HT1080 (cell line): ENCODE measurements around the gene POLN. TPM values are rescaled to one million over a fixed set of nuclear protein-coding genes. Genes with fewer than 3 reads are reported as not detected.
A peak's percentile ranks its signal among the peaks of the same experiment; 100 is the strongest.

Source experiments
- DNase-seq: peaks from one replicate; pipeline ENCODE4 v3.0.0-alpha.2; 2015; ENCODE audit warnings: low read depth
- total RNA-seq: library from RNA; depleted of rRNA; stranded (reverse); fragments of >200 nt; shearing (Covaris generic); gene quantifications from 2 replicates; pipeline ENCODE4 v1.2.3, GENCODE V29; 2014

Gene POLN
- total RNA-seq, 1 experiment from 2014 or later, result 2.9 TPM

DNA sequence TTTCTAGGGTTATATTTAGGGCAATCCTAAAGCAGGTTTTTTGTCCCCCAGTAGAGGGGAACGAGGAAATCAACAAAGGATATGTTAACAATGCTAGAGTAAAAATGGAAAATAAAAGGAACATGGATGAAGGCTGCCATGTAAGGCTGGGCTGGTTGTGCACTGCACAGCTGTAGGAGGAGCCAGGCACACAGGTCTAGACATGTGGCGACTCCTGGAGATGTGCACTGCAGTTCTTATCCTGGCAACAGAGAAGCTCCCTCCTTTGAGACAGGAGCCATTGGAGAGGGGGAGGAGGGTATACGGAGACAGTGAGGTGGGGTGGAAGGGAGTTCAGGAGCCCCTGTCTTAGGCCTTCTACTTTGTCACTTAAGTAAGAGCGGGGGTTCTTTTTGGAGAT, 116.9 kb downstream of the POLN start:
- DNase-seq, result no peak

DNA sequence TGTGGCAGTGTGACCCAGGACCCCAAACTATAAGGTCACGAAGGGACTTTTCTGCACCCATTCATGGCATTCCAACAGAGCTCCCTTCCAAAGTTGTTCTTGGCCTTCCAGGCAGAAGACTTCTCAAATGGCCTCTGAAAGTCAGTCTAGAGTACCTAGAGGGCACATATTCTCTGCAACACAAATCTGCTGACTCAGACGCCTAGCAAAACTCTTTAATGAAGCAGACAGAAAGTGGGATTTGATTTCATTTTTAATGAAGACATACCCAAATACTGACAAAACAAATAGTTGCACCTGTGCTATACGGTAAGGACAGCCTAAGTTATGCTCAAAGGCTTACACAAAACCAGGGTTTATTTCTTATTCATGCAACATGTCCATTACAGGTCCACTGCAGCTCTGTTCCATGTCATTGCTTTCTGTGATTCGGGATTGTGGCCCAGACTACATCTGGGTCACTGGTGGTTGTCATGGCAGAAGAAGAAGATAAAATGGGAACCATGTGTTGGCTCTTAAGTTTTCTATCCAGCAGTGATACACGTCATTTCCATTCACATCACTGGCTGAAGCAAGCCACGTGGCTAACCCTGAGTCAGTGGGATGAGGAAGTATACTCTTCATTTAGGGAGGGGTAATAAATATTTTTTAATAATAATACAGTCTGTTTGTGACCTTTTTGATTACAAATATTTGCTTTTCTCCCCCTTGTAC, 125.1 kb downstream of the POLN start:
- no peak for DNase-seq

DNA sequence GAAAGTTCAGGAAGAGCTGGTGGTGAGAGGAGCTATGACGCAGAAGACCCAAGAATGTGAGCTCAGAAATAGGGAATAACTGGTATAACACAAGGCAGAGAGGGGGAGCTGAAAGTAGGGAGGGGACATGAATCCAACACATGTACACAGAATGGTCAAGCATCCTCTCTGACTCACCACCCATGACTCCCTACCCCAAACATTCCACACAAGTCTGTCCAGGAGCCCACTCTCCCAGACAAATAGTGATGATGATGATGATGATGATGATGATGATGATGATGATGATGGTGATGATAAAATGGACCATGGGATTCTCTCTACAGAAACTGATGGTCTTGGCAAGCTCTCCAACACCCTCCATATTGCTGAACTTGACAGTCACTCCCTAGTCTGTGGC, 136.4 kb downstream of the POLN start:
- DNase-seq, result peak; percentile 86

DNA sequence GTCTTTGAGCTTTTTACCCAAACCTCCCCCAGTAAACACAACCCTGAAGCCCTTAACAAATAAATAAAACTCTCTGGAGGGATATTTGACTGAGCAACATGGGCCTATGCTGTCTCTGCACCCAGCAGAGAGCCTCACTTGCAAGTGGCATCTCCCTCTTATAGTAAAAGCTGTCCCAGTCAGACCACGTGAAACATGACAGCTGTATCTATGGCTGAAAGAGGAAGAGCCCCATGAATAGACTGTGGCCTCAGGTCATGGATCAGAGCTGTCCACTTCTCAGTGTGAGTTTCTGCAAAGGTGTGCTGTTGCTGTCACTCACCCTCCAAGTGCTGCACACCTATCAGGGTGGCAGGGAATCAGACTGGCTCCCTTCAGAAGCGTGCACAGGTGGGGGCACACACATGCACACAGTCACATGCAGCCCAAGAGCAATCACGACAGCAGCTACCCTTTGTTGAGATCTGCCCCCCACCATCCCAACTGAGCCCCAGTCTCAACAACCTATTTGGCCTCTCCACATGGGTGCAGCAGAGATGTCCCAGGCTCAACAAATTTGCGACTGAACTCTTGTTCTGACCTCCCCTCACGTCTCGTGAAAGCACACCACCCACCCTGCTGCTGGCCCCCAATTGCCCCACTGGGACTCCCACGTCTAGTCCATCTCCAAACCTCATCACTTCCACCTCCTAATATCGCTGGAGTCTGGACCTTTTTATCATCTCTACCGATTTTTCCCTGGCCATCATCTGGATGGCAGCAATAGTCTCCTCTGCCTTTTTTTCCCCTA, 137.2 kb downstream of the POLN start:
- DNase-seq, result no peak

DNA sequence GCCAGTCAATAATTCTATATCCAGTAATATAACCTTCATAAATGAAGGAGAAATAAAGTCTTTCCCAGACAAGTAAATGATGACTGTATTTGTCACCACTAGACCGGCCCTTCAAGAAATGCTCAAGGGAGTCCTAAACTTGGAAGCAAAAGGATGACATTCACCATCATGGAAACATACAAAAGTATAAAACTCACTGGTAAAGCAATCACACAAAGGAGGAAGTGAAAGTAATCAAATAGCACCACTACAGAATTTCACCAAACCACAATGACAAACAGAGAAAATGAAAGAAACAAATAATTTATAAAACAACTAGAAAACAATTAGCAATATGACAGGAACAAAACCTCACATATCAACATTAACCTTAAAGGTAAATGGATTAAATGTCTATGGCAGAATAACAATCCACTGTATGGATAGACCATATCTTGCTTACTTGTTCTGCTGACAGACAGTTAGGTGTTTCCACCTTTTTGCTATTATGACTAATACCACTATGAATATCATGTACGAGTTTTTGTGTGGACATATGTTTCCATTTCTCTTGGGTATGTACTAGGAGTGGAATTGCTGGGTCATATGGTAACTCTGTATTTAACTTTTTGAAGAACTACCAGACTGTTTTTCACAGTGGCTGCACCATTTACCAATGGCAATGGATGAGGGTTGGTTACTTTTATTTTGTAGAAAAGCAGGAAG, 137.9 kb downstream of the POLN start:
- no peak for DNase-seq

DNA sequence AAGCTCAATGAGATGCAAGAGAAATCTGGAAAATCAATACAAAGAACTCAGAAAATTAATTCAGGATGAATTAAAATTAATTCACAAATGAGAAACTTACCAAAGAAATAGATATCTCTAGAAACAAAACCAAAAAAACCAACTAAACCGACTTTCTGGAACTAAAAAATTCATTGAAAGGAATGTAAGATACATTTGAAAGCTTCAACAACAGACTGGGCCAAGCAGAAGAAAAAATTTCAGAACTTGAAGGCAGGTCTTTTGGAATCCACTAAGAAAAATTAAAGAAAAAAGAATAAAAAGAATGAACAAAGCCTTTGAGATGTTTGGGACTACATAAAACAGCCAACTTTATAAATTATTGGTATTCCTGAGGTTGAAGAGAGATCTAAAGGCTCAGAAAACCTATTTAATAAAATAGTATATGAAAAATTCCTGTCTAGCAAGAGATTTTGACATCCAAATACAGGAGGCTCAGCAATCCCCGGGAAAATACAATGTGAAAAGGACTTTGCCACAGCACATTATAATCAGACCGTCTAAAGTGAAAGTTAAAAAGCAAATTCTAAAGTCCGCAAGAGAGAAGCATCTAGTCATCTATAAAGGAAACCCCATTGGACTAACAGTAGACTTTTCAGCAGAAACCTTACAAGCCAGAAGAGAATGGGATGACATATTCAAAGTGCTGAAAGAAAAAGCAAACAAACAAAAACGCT, 138.6 kb downstream of the POLN start:
- no peak for DNase-seq

DNA sequence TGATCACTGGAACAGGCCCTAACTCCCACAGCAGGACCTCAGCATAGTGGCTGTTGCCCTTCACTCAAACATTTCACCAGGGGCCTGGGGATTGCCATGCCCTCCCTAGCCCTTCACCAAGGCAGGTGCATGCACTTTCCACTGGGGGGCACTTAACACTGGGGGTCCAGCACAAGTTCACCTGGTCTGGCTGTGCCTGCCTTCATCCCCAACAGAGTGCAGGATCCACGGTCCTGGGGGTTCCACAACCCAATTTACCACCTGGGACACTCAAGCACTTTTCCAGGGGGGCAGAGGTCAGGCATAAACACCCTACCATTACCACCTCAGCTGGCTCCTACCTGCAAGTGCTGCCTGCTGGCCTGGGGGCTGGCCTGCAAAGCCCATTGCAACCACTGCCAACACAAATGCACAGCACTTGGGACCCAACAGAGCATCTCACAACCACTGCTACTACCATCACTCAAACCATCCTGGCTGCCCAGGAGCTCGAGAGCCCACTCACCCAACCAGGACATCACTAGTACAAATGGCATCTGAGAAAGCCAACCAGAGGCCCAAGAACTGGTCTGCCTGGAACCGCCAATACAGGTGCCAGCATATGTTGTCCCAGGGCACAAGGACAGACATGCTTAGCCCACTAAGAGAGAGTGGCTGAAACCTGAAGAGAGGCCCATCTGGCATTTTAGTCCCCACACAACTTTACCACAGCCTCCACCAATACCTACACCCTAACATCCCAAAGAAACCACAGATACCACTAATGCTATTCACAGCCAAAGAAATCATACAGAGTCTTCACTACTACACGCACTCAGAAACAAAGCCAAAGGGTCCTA, 139.7 kb downstream of the POLN start:
- no peak for DNase-seq

DNA sequence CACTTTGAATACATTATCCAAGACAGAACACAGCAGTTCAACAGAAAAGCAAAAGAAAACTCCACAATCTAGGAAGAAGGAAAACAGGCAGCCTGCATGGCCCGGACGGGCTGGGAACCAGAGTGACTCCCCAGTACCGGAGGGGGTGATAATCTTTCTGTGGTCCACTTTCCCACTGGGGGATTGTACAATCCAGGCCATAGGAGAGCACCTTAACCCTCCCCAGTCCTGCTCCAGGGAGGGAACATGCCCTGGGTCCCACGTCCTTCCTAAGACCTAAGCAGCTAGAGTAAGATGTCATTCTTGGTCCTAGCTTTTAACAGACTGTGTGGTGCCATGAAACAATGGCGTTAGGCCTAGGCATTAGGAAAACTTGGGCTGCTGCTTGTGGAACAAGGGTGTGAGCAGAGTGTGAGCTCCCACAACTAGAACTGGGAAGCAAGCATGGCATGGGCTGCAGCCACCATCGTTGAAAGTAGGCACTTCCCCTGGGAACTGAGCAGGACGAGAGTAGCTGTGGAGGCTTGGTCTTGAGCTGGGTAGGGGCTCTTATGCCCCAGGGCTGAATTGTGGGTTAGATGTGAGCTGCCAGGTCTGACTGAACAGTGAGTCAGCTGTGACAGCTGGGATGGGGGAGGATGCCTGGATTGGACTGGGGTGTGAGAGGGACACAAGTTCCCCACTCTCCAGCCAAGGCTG, 140.4 kb downstream of the POLN start:
- peak; percentile 77 for DNase-seq

DNA sequence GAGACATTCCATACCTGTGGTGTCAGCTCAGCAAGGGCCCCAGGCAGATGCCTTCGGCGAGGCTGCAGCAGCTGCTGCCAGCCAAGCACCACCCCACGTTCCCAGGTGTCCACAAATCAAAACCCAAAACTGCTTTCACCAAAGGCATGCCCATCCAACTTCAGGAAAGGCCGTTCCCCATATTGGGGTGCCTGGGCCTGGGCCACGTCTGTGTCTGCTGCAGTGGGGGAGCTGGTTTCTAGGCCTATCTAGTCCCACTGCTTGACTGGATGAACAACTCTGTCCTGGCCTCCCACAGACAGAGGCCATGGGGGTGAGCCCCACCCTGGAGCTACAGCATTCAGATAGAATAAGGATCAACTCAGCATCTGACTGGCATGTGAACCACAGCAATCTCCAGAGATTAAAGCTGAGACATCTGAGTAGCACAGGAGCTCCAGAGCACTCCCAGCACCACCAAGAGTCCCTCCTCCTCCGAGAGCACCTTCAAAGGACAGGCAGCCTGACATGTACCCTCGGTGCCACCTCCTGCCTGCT, 145.8 kb downstream of the POLN start:
- DNase-seq, result no peak

DNA sequence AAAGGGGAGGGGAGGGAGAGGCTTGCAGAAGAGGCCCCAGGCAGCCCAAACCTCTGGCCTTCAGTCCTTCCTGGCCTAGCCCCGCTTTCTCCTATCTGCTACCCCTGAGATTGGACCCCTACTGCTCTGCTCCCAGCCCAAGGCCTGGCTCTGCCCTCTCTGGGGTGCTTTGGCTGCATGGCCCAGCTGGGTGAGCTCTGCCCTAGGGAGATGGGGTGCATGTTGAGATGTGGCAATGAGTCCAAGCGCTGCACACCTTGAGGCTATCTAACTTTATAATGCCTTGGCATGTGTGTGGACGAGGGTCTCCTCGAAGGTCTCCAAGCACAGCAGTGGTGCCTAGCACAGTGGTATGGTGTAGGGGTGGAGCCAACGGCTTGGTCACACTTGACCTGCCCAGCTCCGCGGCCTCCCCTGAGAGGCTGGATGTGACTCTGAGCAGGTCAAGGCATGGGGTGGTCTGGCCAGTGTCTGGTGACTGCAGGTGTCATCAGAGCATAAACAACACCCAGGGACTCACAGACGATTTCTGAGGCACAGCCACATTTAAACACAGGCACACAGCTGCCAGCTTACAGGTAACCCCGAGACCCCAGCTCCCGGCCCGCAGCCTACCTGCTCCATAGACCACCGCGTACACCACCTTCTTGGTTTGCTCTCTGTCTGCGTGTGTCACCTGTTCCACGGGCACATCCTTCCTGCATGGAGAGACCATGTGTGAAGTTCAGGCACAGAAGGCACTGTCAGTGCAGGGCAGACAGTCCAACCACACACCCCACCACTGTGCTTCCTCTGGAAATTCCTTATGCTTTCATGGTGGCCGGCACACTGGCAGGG, 146.5 kb downstream of the POLN start:
- peak; percentile 61 for DNase-seq

DNA sequence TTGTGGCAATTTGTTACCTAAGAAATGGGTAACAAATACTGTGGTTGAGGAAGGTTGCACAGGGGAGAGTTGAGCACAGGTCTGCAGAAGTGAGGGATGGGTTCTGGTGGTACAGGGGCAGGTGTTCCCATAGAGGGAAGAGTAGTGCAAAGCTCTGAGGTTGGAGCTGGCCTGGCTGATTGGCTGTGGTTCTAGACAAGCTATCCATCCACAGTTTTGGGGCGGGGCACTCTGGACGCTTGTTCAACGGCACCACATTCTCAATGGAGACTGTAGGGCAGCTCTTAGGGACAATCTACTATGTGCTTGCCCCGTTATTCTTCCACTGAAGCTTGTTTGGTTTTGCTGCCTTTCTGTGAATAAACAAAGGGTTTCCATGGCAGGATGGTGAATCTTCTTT, 147.4 kb downstream of the POLN start:
- no peak for DNase-seq

DNA sequence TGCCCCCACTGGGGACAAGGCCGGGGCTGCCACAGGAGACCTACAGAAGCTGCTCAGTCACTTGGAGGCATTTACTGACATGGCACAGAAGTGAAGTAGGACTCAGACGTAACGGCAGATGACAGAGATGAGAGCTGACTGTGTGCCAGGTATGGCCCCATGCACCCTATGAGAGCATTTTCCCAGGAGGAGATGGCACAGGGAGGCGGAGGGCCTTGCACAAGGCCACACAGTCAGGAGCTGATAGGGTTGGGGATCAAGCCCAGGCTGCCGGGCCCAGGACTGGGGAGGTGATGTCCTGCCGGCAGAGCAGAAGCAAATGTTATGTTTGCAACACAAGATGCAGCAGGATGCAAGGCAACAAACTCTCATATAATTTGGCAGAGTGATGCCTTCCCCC, 148.7 kb downstream of the POLN start:
- DNase-seq, result no peak

DNA sequence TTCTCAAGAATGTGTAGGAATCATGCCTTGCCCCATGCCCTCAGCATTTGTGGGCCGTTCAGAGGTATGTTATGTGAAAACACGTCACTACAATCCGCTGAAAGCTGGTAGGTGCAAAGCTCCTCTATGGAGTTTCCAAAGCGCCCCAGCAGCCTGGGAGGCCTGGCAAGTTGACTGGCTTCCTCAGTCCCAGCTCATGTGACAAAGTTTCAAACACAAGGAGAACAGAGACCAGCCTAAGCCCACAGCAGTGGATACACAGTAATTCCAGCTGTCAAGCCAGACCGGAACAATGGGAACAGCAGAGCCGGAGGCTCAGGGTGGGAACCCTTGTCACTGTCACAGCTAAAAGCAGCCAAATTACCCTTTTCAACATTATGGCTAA, 149.3 kb downstream of the POLN start:
- no peak for DNase-seq

DNA sequence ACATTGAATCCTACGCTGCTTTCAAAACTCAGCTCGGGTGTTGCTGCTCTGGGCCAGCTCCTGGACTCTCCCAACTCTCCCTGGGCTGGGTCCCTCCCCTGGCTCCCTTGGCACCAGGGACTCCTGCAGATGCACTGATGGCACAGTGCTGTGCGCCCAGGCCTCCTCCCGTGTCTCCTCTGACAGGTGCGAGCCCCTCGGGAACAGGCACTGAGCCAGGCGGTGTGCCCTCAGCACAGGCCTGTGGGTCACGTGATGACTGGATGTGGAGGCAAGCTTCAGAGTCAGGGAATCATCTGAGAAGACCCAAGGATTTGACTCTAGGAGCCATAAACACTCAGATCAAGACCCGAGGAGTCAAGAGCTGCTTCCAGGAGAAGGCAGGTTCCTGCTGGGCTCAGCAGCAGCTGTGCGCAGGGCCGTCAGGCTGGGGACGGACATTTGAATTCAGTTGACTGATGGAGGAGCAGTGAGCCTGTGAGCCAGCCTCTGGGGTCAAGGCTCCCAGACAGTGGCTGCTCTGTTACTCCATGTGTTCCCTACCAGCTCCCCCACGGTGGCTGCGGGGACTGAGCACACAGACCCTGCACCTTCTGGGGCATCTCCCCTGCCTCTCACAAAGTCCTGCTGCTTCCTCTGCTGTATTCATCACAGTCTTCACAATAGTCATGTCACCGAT, 149.8 kb downstream of the POLN start:
- DNase-seq, result no peak

DNA sequence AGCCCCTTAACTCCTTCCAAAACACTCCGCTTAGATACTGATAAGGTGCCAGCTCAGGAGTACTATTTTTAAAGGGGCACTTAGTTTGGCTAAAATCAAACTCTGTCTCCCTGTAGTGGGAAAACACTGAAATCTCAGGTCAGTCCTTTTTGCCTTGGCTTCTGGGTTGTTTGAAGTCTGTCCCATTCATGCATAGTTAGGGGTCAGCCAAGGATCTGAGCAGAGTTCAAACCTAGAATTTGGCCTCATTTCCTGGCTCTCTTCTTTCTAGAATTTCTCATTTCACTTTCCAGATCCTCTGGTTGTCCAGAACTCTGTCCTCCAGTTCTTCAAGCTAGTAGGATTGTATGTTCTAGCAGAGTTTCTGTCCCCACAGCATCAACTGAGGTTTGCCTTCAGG, 151.3 kb downstream of the POLN start:
- DNase-seq, result no peak

DNA sequence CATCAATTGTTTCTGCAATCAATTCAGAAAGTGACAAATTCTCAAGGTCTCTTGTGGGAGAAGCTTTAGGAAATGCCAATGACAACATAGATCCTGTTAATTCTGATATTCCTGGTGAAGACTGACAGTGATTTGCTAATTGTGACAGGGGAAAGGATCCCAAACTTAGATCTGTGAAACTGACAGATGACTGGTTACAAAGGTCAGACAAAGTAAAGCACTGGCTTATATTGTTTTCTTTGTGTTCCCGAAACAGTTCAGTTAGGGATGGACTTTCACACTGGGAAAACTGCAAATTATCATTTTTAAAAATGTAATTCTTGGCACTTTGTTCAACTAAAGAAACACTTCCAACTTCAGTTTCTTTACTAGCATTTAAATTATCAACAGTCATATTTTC, 152.7 kb downstream of the POLN start:
- DNase-seq, result no peak

DNA sequence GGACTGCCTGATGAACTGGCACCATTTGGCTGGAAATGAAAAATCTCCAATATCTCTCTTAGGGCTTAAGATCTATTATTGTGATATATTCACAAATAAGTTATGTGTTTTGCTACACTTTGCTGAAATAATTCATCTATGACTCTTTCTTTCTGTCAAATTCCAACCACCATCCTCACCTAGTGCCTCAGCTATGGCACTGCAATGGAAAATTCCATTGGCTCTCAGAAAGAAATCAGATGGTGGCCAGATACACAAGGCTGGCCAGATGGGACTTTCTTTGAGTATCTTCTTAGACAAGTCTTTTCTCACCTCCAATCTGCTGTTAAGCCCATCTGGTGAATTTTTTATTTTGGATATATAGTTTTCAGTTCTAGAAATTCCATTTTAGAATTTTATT, 154.8 kb downstream of the POLN start:
- no peak for DNase-seq

DNA sequence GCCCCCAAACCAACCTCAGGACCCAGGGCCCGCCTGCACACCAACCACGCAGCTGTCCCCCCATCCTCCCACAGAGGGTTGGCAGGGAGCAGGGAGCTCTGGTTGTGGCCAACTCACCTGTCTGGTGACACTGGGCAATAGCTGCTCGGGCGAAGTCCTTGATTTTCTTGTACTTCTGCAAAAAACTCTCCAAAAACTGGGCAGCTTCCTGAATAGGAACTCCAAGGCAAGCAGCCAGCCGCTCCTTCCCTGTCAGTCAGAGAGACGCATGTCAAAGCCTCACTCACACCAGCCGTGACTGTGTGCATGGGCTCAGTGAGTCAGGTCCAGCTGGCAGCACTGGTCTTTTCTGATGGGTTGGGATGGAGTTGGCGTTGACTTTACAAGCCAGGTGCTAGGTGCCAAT, 156.4 kb downstream of the POLN start:
- no peak for DNase-seq
